SKM-1 (cell line): Measurements from ENCODE around the gene ZNF500.
"Not testable (repeated sequence)": the region's sequence is repeated elsewhere in the genome, so short reads cannot be mapped to it uniquely, and the experiment has no call there.

ENCODE experiments used
- DNase-seq: peaks from one replicate; lab custom pipeline; 2025; ENCODE audit not compliant: unreplicated experiment; lab: John Stamatoyannopoulos, UW

Gene ZNF500

GRCh38 chr16:4746991-4747574 lies 19.9 kb downstream of the ZNF500 start:
- DNase-seq: no peak

DNA sequence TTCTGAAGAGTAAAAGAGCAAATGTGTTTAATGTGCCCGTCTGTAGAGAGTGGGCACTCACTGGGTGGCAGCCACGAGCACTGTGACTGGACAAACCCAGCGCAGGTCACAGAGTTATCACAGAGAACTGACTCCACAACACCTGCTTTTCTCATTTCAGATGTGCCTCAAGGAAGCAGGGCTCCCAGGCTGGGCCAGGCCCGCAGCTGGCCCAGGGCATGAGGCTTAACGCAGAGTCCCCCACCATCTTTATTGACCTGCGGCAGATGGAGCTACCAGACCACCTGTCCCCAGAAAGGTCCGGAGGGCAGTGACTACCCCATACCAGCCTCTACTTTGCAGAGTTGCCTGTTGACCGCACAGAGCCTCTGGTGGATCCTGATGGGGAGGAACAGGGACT lies 20.7 kb downstream of the ZNF500 start:
- DNase-seq: no peak

GRCh38 chr16:4745274-4745569 lies 21.7 kb downstream of the ZNF500 start:
- no peak for DNase-seq

DNA sequence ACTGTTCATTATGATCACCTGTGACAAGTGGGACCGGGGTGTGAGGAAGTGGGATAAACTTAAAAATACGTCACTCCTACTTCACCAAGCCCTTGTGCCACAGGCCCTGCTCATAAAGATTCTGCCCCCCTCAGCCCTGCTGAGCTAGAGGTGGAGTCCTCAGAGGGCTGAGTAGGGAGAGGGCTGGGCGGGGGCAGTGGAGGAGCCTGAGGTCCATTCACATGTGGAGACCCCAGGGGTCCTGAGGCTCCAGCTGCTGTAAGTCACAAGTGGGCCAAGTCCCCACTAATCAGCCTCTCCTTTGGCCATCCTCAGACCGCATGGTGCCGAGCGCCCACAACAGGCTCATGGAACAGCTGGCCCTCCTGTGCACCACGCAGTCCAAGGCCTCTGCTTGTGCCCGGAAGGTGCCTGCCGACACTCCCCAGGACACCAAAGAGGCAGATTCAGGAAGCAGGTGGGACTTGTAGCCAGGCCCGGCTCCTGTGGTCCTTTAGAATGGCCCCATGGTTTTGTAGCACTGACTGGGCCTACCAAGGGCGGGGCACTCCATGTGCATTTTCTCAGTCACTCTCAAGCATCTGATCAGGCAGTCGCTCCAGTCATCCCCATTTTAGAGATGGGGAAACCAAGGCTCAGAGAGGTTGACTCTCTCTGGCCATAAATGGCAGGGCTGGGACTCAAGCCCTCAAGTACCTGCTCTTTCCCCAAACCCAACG lies 22.2 kb downstream of the ZNF500 start:
- DNase-seq: no peak

DNA sequence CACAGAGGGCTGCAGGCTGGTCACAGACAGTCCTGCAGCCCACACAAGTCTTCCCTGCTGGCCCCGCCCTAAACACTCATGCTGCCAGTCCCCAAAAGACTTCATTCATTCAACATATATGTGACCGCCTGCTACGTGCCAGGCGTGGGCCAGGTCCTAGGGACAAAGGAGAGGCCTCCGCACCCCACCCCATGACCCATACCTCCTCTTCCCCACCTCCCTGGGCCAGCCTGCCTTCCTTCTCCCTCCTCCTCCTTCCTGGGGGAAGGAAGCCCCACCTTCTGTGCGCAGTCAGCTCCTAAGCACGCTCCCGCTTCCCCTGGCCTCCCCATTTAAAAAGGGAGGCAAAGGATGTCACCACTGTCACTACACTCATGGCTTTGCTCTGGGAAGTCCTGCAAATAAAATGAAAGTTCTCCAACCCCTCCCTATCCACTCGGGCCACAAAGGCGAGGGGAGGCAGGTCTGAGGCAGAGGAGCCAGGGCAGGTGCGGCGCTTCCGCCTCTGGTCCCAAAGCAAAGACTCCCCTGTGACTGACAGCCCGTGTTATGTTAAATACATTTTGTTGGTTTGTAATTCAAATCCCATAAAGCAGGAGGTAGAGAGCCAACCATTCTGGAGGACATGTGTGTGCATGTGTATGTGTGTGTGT lies 23.6 kb downstream of the ZNF500 start:
- no peak for DNase-seq

DNA sequence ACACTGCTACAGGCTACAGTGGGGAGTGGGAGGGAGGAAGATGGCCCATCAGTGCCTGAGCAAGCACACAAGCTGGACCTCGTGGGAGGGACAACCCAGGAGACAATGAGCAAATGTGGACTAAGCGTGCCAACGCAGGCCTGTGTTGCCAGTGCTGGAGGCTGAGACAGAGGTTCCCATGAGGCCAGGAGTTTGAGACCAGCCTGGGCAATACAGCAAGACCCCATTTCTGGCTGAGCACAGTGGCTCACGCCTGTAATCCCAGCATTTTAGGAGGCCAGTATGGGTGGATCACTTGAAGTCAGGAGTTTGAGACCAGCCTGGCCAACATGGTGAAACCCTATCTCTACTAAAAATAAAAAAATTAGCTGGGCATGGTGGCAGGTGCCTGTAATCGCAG lies 28.6 kb downstream of the ZNF500 start:
- DNase-seq: not testable (repeated sequence)

- no peak for DNase-seq
Measured at GRCh38 chr16:4737545-4737944, 29.4 kb downstream of the ZNF500 start.

DNA sequence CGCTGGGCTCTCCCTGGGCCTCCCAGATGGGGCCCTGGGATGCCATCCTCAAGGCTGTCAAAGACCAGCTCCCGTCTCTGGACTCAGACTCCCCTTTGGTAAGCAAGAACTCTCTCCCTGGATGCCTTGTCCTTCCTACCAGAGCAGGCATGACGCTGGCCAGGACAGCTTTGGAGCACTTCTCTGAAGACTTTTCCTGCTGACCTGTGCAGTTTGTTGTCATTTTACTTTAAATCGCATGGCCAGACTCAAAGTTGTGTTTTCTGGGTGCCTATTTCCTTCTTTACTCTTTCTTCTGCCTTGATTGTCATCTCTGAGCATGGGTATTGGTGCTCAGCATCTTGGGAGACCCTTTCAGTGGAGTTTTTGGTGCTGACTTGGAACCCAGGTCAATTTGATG lies 30.4 kb downstream of the ZNF500 start:
- no peak for DNase-seq

GRCh38 chr16:4734730-4735535 lies 32.0 kb downstream of the ZNF500 start:
- DNase-seq: peak; percentile 34

GRCh38 chr16:4734063-4734729 lies 32.8 kb downstream of the ZNF500 start, which contains the start of the genes ANKS3 and DNAAF8:
ANKS3 (minus strand) TSS chr16:4734271; CDS start chr16:4730149, 4,122 bp downstream.
DNAAF8 (plus strand) TSS chr16:4734537; CDS start chr16:4736515, 1,978 bp downstream.
- DNase-seq: peak; percentile 83

GRCh38 chr16:4733747-4734062 lies 33.3 kb downstream of the ZNF500 start:
- DNase-seq: no peak

DNA sequence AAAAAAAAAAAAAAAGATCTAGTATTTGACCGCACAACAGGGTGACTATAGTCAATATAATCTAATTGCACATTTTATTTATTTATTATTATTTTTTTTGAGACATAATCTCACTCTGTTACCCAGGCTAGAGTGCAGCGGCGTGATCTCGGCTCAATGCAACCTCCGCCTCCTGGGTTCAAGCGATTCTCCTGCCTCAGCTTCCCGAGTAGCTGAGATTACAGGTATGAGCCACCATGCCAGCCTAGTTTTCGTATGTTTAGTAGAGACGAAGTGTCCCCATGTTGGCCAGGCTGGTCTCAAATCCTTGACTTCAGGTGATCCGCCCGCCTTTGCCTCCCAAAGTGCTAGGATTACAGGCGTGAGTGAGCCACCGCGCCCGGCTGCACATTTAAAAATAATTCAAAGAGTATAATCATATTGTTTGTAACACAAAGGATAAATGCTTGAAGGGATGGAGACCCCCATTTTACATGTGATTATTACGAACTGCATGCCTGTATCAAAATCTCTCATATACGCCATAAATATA lies 33.7 kb downstream of the ZNF500 start:
- DNase-seq: no peak

GRCh38 chr16:4729876-4730275 lies 37.1 kb downstream of the ZNF500 start:
- DNase-seq: no peak

DNA sequence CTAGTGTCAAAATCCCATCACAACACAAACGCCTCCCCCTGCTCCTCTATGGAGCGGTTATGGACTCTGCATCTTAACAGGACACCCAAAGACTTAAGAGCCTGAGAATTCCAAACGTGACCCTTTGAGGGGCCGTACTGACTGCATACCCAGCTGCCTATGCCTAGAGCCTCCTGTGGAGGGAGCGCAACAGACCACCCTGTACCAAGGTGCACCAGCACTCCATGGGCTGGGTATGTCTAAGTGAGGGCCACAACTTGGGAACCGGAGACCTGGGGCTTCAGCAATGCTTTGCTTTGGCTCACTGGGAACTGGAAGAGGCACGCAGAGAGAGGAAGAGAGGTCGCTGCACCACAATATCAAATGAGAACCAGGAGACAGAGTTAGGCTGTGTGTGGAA lies 38.3 kb downstream of the ZNF500 start:
- no peak for DNase-seq

DNA sequence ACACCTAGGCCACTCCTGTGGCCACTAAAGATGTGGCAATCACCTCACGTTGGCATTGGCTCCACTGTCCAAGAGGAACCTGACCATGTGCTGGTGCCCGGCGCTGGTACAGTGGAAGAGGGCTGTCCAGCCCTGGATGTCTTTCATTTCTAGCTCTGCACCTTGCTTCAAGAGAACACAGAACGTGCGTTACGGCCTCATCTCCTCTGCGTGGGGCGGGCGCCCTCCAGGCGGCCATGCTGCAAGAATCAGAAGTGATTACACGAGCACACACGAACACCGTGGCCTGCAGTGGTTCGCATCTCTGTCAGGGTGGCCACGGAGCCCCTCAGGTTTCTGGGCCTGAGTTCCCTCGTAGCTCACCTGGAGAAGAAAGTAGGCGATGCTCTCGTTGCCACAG lies 40.3 kb downstream of the ZNF500 start:
- no peak for DNase-seq

- no peak for DNase-seq
Measured at GRCh38 chr16:4724661-4725270, 42.2 kb downstream of the ZNF500 start.

DNA sequence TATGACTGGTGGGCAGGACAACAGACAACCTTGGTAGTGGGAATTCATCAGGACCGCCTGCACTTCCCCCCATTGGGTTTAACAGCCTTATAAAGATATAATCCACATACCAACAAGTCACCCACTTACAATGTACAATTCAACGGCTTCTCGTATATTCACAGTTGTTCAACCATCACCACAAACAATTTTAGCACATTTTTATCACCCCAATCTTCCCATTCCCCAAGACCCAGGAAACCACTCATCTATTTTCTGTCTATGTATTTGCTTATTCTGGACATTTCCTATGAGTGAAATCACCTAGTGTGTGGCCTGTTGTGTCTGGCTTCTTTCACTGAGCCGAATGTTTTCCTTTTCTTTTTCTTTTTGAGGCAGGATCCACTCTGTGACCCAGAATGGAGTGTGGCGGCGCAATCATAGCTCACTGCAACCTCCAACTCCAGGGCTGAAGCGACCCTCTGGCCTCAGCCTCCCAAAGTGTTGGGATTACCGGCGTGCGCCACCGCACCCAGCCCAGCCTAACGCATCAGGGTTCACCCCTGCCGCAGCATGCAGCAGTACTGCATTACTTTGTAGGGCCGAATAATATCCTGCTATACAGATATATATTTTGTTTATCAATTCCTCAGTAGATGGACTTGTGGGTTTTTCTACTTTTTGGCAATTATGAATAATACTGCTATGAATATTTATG lies 43.7 kb downstream of the ZNF500 start:
- DNase-seq: no peak

DNA sequence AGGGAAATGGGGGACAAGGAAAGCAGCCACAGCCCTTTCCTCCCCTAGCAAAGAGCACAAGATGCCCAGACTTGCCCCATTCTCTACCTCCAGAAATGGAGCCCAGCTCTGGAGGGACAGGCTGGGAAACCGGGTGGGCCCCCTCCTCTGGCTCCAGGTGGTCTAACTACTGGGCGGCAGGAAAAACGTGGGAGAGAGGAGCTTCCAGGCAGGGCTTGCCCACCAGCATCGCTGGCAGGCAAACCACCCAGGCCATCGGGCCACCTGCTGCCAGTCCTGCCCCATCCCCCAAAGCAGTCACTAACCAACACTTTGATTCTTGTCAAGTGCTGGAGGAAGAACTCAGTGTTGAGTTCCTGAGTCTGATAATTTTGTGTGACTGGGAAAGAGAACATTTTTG lies 48.5 kb downstream of the ZNF500 start:
- no peak for DNase-seq

DNA sequence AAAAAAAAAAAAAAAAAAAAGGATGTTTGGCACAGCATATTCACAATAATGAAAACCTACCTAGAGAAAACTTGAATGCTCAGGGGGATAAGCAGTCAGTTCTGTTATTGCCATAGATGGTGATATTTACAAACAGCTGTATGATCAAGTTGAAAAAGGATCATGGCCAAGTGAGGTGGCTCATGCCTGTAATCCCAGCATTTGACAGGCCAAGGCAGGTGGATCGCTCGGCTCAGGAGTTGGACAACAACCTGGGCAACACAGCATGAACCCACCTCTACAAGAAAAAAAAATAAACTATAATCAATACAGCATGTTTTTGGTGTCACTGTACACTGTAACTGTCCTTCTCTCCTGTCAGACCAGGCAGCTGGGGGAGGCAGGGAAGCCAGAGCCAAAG lies 52.0 kb downstream of the ZNF500 start:
- DNase-seq: no peak
